HEK293 (cell line): ENCODE results near the gene LMBR1.

ENCODE experiments used
- KLF16 ChIP-seq: fragments of 450-650 bp; formaldehyde crosslinking; IDR thresholded peaks from 2 replicates; pipeline ENCODE4 v1.5.1; 2017; ENCODE audit warnings: missing biosample characterization, missing genetic modification characterization
- ZFP37 ChIP-seq: fragments of 450-650 bp; formaldehyde crosslinking; IDR thresholded peaks from 2 replicates; pipeline ENCODE4 v1.5.1; 2016; ENCODE audit warnings: missing biosample characterization, missing genetic modification characterization
- ZNF140 ChIP-seq: fragments of 450-650 bp; formaldehyde crosslinking; IDR thresholded peaks from 2 replicates; pipeline ENCODE4 v1.5.1; 2016; ENCODE audit warnings: missing biosample characterization, missing genetic modification characterization
- ZNF48 ChIP-seq: fragments of 450-650 bp; formaldehyde crosslinking; IDR thresholded peaks from 2 replicates; pipeline ENCODE4 v1.5.1; 2016; ENCODE audit warnings: missing biosample characterization, missing genetic modification characterization
- ZNF621 ChIP-seq: fragments of 450-650 bp; formaldehyde crosslinking; IDR thresholded peaks from 2 replicates; pipeline ENCODE4 v1.5.1; 2017; ENCODE audit warnings: missing biosample characterization, missing genetic modification characterization
- TF ChIP-seq, protein P1 (sequence below): fragments of 450-650 bp; formaldehyde crosslinking; IDR thresholded peaks from 2 replicates; pipeline ENCODE4 v1.5.1; 2016; ENCODE audit warnings: missing biosample characterization, missing genetic modification characterization

DNA sequence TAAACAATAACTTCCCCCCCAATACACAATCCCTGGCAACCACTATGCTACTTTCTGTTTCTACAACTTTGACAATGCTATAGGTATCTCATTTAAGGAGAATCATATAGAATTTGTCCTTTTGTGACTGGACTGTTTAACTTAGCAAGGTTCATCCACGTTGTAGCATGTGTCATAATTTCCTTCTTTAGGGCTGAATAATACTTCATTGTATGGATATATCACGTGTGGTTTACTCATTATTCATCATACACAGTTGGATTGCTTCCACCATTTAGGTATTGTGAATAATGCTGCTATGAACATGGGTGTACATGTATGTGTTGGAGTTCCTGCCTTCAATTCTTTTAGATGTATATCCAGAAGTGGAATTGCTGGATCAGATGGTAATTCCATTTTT lies 111.0 kb downstream of the LMBR1 start:
- TF ChIP-seq, protein P1, sequence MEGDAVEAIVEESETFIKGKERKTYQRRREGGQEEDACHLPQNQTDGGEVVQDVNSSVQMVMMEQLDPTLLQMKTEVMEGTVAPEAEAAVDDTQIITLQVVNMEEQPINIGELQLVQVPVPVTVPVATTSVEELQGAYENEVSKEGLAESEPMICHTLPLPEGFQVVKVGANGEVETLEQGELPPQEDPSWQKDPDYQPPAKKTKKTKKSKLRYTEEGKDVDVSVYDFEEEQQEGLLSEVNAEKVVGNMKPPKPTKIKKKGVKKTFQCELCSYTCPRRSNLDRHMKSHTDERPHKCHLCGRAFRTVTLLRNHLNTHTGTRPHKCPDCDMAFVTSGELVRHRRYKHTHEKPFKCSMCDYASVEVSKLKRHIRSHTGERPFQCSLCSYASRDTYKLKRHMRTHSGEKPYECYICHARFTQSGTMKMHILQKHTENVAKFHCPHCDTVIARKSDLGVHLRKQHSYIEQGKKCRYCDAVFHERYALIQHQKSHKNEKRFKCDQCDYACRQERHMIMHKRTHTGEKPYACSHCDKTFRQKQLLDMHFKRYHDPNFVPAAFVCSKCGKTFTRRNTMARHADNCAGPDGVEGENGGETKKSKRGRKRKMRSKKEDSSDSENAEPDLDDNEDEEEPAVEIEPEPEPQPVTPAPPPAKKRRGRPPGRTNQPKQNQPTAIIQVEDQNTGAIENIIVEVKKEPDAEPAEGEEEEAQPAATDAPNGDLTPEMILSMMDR (tag by site-specific recombination), result no peak
- TF ChIP-seq KLF16 (tag by site-specific recombination), result no peak
- TF ChIP-seq ZNF48 (tag by site-specific recombination), result no peak
- no peak for TF ChIP-seq ZFP37 (tag by site-specific recombination)
- TF ChIP-seq ZNF621 (tag by site-specific recombination), result no peak
- no peak for TF ChIP-seq ZNF140
